ENCODE data around the gene RUBCN. TPM values are rescaled to one million over a fixed set of nuclear protein-coding genes. Genes with fewer than 3 reads are reported as not detected.
A peak's percentile ranks its signal among the peaks of the same experiment; 100 is the strongest.

RUBCN gene
- total RNA-seq = 33.1 TPM
- long read RNA-seq, partial matches to known transcripts = 4 of 21 reads
- long read RNA-seq, other reads (novel, unspliced or antisense) = 17 of 21 reads

- intact Hi-C loops (cut with DNase I) = no loop called here
- DNase-seq (peak; percentile 97), ATAC-seq (peak; percentile 99 to 100)
- H3K36me3 ChIP-seq = no peaks in the 10 kb centered on the region
- H3K9me3 ChIP-seq = no peaks in the 10 kb centered on the region
- peak within 1 kb of the TSS; percentile 88 for H3K27ac ChIP-seq
- H3K27me3 ChIP-seq (ENCODE audit: low read depth) = no peaks in the 10 kb centered on the region
- peak within 1 kb of the TSS; percentile 93 for H3K4me3 ChIP-seq
- peaks cover 27% of the 10 kb centered on the region for H3K4me1 ChIP-seq
- no peak for TF ChIP-seq CTCF (IDR thresholded peaks at IDR 0.05)
Observed at GRCh38 chr3:197736491-197737318, at the start of gene RUBCN. Gene RUBCN (minus strand): TSS chr3:197736904. CDS start chr3:197736719, 185 bp downstream.

- no peak for TF ChIP-seq CTCF (IDR thresholded peaks at IDR 0.05)
- H3K4me3 ChIP-seq = no peak overlapping the region
- H3K27ac ChIP-seq = no peak overlapping the region
- H3K9me3 ChIP-seq = no peaks in the 10 kb centered on the region
- no peaks in the 10 kb centered on the region for H3K4me1 ChIP-seq
- no peak for DNase-seq
- no peaks in the 10 kb centered on the region for H3K27me3 ChIP-seq (ENCODE audit: low read depth)
- intact Hi-C loops (cut with DNase I) = no loop called here
- peaks cover 59% of the 10 kb centered on the region for H3K36me3 ChIP-seq
- ATAC-seq = no peak
Observed at GRCh38 chr3:197784019-197784585, 47.4 kb upstream of the RUBCN start.

GRCh38 chr3:197782230-197782629 is 45.5 kb upstream of the RUBCN start:
- ATAC-seq = no peak
- Histone ChIP-seq H3K4me3 (no peak overlapping the region), H3K9me3 (no peaks in the 10 kb centered on the region), H3K27me3 (ENCODE audit: low read depth) (no peaks in the 10 kb centered on the region), H3K36me3 (peaks cover 77% of the 10 kb centered on the region), H3K27ac (no peak overlapping the region), H3K4me1 (no peaks in the 10 kb centered on the region)
- TF ChIP-seq CTCF (IDR thresholded peaks at IDR 0.05) = no peak
- DNase-seq = no peak
- intact Hi-C loops (cut with DNase I) = no loop called here

- Histone ChIP-seq H3K27me3 (ENCODE audit: low read depth) (no peaks in the 10 kb centered on the region), H3K4me1 (no peaks in the 10 kb centered on the region), H3K9me3 (no peaks in the 10 kb centered on the region), H3K27ac (no peak overlapping the region), H3K36me3 (peaks cover 90% of the 10 kb centered on the region), H3K4me3 (no peak overlapping the region)
- intact Hi-C loops (cut with DNase I) = no loop called here
- DNase-seq (no peak), ATAC-seq (no peak)
- TF ChIP-seq CTCF (IDR thresholded peaks at IDR 0.05) = no peak
Observed at GRCh38 chr3:197775317-197775716, 38.6 kb upstream of the RUBCN start.

- TF ChIP-seq CTCF (IDR thresholded peaks at IDR 0.05) = no peak
- ATAC-seq (no peak), DNase-seq (no peak)
- Histone ChIP-seq H3K4me1 (no peaks in the 10 kb centered on the region), H3K36me3 (peaks cover 70% of the 10 kb centered on the region), H3K27me3 (ENCODE audit: low read depth) (no peaks in the 10 kb centered on the region), H3K4me3 (no peak overlapping the region), H3K27ac (no peak overlapping the region), H3K9me3 (no peaks in the 10 kb centered on the region)
- intact Hi-C loops (cut with DNase I) = no loop called here
Observed at GRCh38 chr3:197761784-197762183, 25.1 kb upstream of the RUBCN start.
